ENCODE data around the gene CTTN. TPM values are rescaled to one million over a fixed set of nuclear protein-coding genes. Genes with fewer than 3 reads are reported as not detected.
"Not testable (repeated sequence)": the region's sequence is repeated elsewhere in the genome, so short reads cannot be mapped to it uniquely, and the experiment has no call there.

Gene CTTN
- total RNA-seq, 1 donor from 2014 or later = 1.1 TPM

DNA sequence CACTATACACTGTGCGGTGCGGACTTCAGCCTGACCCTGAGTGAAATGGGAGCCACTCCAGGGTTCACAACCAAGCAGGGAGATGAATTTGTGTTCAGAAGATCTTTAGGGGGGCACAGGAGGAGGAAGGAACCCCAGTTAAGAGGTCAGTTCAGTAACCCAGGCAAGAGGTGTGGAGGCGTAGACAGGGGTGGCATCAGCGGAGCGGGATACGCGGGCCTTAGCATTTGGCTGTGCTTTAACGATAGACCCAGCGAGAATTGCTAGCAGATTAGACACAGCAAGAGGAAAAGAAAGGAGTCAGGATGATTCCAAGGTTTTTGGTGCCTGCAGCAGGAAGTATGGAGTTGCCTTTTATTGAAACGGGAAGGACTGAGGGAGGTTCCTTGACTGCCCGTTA lies 46.8 kb downstream of the CTTN start:
- POLR2A ChIA-PET = no interaction called here
- Mint-ChIP-seq H3K27me3 (peaks cover 28% of the 10 kb centered on the region), H3K27ac (no peak overlapping the region), H3K4me3 (no peak overlapping the region), H3K36me3 (ENCODE audit: low read depth) (peaks cover 3% of the 10 kb centered on the region), H3K4me1 (no peaks in the 10 kb centered on the region), H3K9me3 (peaks cover 19% of the 10 kb centered on the region)
- no peak for ATAC-seq (ENCODE audit: low read depth)
- intact Hi-C loops (cut with micrococcal nuclease) = no loop called here
- no peak for DNase-seq
- TF ChIP-seq, protein P1, sequence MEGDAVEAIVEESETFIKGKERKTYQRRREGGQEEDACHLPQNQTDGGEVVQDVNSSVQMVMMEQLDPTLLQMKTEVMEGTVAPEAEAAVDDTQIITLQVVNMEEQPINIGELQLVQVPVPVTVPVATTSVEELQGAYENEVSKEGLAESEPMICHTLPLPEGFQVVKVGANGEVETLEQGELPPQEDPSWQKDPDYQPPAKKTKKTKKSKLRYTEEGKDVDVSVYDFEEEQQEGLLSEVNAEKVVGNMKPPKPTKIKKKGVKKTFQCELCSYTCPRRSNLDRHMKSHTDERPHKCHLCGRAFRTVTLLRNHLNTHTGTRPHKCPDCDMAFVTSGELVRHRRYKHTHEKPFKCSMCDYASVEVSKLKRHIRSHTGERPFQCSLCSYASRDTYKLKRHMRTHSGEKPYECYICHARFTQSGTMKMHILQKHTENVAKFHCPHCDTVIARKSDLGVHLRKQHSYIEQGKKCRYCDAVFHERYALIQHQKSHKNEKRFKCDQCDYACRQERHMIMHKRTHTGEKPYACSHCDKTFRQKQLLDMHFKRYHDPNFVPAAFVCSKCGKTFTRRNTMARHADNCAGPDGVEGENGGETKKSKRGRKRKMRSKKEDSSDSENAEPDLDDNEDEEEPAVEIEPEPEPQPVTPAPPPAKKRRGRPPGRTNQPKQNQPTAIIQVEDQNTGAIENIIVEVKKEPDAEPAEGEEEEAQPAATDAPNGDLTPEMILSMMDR (IDR thresholded peaks at IDR 0.05) = no peak
- CTCF ChIA-PET = no interaction called here

GRCh38 chr11:70445605-70446004 lies 47.3 kb downstream of the CTTN start:
- Mint-ChIP-seq H3K27me3 (peaks cover 25% of the 10 kb centered on the region), H3K9me3 (peaks cover 24% of the 10 kb centered on the region), H3K27ac (no peak overlapping the region), H3K4me3 (no peak overlapping the region), H3K4me1 (no peaks in the 10 kb centered on the region), H3K36me3 (ENCODE audit: low read depth) (peaks cover 3% of the 10 kb centered on the region)
- ChIA-PET POLR2A (no interaction called here), CTCF (no interaction called here)
- intact Hi-C loops (cut with micrococcal nuclease) = no loop called here
- ATAC-seq (ENCODE audit: low read depth) (no peak), DNase-seq (no peak)
- TF ChIP-seq, protein P1 (IDR thresholded peaks at IDR 0.05) = no peak

DNA sequence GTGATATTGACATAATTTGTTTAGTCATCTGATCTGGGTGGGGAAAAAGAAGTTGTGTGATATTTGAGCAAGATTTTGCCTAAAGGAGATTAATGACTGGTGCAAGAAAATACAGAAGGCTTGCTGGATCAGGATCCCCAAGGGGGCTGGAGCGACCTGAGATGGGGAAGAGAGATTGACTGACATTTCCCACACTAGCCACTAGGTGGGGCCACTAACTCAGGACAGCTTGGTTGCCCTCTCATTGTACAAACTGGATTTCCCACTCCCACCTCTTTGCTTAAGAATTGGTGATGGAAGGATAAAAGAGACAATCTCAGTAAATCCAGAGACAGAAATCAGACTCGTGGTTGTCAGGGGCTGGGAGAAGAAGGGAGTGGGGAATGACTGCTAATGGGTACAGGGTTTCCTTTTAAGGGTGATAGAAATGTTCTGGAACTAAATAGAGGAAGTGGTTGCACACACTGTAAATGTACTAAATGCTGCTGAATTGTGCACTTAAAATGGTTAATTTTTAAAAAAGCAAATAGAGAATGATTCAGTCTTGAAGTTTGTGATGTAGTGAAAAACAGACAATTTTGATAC lies 50.7 kb downstream of the CTTN start:
- TF ChIP-seq, protein P1 (IDR thresholded peaks at IDR 0.05) = no peak
- ChIA-PET POLR2A (no interaction called here), CTCF (no interaction called here)
- no peak for DNase-seq
- H3K36me3 Mint-ChIP-seq (ENCODE audit: low read depth) = peaks cover 3% of the 10 kb centered on the region
- H3K27me3 Mint-ChIP-seq = peaks cover 10% of the 10 kb centered on the region
- intact Hi-C loops (cut with micrococcal nuclease) = no loop called here
- H3K4me3 Mint-ChIP-seq = no peak overlapping the region
- peaks cover 27% of the 10 kb centered on the region for H3K9me3 Mint-ChIP-seq
- no peak overlapping the region for H3K27ac Mint-ChIP-seq
- peaks cover 1% of the 10 kb centered on the region for H3K4me1 Mint-ChIP-seq
- no peak for ATAC-seq (ENCODE audit: low read depth)

GRCh38 chr11:70454197-70454767 lies 56.0 kb downstream of the CTTN start:
- DNase-seq (no peak), ATAC-seq (ENCODE audit: low read depth) (no peak)
- TF ChIP-seq, protein P1 (IDR thresholded peaks at IDR 0.05) = no peak
- POLR2A ChIA-PET = no interaction called here
- intact Hi-C loops (cut with micrococcal nuclease) = no loop called here
- H3K36me3 Mint-ChIP-seq (ENCODE audit: low read depth) = peaks cover 3% of the 10 kb centered on the region
- H3K9me3 Mint-ChIP-seq = peaks cover 14% of the 10 kb centered on the region
- H3K27me3 Mint-ChIP-seq = peaks cover 4% of the 10 kb centered on the region
- H3K27ac Mint-ChIP-seq = no peak overlapping the region
- no peak overlapping the region for H3K4me3 Mint-ChIP-seq
- H3K4me1 Mint-ChIP-seq = peaks cover 1% of the 10 kb centered on the region
- CTCF ChIA-PET = no interaction called here

GRCh38 chr11:70454811-70455210 lies 56.5 kb downstream of the CTTN start:
- DNase-seq; H3K4me1 Mint-ChIP-seq; intact Hi-C loops (cut with micrococcal nuclease); H3K27me3 Mint-ChIP-seq; POLR2A ChIA-PET; H3K36me3 Mint-ChIP-seq (ENCODE audit: low read depth); H3K27ac Mint-ChIP-seq; H3K9me3 Mint-ChIP-seq; H3K4me3 Mint-ChIP-seq; ATAC-seq (ENCODE audit: low read depth); CTCF ChIA-PET: not testable (repeated sequence)

DNA sequence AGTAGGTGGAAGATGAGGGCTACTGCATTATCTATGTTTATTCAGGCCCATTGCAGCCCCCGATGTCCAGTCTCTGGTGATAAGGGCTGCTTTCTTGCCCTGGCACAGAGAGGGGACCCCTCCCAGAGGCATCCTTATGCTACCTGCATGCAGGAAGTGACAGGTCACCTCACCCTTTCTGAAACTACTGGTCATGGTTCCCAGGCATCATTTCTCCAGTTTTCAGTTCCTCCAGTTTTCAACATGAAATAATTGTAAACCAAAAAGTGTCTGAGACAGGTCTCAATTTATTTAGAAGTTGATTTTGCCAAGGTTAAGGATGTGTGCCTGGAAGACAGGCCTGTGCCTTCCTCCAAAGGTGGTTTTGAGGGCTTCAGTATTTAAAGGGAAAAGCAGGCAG lies 57.0 kb downstream of the CTTN start:
- Mint-ChIP-seq H3K9me3 (peaks cover 5% of the 10 kb centered on the region), H3K36me3 (ENCODE audit: low read depth) (no peaks in the 10 kb centered on the region), H3K27me3 (peaks cover 8% of the 10 kb centered on the region), H3K4me1 (peaks cover 1% of the 10 kb centered on the region), H3K4me3 (no peak overlapping the region), H3K27ac (no peak overlapping the region)
- intact Hi-C loops (cut with micrococcal nuclease) = no loop called here
- ATAC-seq (ENCODE audit: low read depth) = no peak
- ChIA-PET POLR2A (no interaction called here), CTCF (no interaction called here)
- DNase-seq = no peak
- TF ChIP-seq, protein P1 (IDR thresholded peaks at IDR 0.05) = no peak

Measured in activated B cell treated with CpG ODN at 0.5 μM for 24 hours (primary cell).